Nucleus accumbens (tissue), 56 donors: ENCODE data around the gene MXD4.

Experiments
- DNase-seq, 56 donors: peaks; one replicate each; lab custom pipeline; 2025; lab: John Stamatoyannopoulos, UW

Gene MXD4

DNA sequence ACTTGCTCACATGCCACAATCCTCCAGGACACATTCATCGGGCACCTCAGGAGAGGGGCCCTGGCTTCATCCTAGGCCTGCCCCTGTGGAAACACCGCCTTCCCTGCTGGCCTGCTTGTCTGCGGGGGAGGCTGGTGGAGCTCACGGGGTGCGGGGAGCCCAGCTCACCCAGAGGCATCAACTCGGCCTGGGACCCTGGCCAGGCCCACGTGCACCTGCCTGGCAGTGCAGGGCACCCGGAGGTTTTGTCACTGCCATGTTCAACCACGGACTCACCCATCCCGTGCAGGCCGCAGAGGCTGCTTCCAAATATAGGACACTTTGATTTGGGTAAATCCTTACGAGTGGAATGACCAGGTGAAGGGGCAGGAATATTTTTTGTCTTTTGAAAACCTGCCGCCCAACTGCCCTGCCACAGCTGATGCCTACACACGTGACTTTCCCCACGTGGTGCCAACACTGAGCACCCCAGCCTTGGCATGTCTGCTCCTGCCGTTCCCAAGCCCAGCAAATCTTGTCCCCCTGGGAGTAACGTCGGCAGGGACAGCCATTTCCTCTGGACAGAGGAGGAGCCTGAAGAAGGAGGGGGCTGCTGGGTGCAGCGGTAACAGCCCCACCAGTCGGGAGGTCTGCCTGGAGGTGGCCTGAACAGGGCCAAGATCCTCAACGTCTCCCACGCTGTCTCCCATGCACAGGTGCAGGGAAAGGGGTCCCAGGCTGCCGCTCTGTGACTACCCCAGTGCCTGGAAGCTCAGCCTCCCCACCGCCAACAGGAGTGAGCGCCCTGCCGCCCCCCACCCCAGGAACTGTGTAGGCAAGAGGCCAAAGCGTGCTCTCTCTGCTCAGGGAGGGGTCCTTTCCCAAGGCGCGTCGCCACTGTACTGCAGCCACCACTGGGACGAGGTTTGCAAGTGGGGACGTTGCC is 8.5 kb downstream of the MXD4 start:
- DNase-seq: no peak

DNA sequence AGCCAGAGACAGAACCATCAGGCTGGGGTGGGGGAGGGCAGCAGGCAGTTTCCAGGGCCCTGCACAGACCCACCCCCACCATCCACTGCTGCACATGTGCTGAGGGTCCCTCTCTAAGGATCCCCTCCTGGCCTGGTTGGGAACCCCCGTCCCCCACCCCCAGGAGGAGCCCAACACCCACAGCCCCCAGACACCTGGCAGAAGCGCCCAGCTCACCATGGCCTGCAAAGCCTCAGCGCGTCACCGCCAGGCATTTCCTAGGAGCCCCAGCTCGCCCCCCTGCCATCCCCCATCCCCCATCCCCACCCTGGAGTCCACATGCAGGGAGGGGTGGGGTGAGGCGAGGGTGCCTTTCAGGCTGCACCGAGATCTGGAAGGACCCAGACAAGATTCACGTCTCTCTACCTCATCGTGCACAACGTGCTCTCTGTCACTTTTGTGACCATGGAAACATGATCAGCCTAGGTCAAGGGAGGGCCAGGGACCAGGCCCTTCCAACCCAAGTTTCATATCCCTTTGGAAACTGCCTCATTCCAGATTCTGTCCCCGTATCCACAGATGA is 9.3 kb downstream of the MXD4 start:
- no peak for DNase-seq

DNA sequence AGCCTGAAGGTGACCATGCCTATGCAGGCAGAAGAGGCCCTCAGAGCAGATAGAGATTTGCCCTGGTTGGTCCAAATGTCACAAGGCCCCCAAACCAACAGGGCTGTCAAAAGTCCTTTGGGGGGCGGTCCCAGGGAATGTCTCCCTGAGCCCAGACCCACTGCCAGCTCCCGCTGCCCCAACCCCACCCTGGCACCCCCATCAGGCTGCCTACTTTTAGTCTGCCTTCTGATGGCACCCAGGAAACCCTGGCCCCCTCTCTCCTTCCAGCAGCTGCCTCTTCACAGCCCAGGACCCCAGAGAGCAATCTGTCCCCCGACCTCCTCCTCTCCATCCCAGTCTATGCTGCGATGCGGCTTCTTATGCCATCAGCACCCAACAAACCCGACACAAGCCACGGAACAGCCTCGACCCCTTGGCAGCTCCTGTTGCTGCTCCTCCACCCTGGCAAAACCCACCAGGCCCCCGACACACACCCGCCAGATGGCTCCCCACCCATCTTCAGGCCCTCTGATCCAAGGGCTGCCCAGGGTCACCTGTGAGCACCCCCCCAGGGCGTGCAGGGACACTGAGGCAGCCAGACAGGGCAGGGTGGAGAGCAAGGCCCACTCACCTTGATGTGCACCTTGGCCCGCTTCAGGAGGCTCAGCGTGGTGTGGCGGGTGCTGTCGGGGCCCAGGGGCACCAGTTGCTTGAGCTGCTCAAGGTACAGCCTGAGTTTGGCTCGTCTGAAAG is 9.9 kb downstream of the MXD4 start:
- no peak for DNase-seq

DNA sequence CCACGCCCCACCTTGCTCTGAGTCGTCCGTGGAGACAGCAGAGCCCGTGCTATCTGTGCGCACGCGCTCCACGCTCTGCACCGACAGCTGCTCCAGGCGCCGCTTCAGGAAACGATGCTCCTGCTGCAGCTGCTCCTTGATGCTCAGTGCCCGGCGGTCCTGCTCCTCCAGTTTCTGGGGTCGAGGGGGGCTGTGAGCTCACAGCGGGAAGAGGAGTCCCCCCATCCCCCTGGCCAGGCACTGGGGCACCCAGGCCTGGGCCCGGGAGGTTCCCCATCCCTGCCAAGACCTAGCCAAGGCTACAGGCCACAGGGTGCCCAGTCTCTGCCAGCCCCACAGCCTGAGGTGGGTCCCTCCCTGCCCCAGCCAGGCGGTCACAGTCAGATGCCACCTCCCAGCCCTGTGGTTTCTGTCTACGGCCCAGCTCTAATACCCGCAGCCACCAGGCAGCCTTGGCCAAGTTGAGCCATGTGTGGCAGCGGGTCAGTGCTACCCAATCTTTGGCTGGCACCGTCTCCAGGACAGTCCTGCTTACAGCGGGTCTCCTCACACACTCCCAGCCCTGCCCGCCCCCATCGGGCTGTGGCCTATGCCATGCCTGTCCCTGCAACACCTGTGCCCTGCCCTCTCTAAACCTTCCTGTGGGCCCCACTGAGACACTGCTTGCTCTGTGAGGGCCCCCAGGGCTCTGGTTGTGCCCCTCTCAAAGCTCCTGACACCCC is 10.7 kb downstream of the MXD4 start:
- no peak for DNase-seq

DNA sequence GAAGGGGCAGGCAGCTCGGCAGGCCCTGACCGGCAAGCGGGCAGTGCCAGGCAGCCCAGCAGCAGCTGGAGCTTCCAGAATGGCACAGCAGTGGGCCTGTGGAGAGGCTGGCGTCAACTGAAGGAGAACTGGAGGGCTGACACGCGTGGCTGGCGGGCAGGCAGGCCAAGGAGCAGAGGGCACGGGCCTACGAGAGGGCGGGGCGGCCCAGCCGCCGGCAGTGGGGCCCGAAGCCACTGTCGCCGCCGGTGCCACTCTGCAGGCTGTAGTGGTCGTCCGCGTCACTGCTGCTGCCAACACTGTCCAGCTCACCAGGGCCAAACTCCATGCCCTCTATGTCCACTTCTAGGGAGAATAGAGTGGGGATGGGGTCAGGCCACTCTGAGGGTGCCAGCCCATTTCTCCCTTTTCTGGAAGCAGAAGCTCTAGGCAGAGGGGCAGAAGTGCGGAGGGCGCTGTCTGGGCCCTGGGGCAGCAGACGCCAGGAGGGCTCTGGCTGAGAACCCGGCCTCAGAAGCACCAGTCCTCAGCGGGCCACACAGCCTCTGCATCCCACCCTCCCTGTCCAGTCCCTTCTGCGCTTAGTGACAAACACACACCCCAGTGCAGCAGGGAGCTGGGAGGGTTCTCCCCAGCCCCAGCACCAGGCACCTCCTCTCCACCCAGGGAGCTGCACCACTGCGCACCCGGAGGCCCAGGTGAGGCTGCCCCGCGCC is 11.4 kb downstream of the MXD4 start:
- no peak for DNase-seq

DNA sequence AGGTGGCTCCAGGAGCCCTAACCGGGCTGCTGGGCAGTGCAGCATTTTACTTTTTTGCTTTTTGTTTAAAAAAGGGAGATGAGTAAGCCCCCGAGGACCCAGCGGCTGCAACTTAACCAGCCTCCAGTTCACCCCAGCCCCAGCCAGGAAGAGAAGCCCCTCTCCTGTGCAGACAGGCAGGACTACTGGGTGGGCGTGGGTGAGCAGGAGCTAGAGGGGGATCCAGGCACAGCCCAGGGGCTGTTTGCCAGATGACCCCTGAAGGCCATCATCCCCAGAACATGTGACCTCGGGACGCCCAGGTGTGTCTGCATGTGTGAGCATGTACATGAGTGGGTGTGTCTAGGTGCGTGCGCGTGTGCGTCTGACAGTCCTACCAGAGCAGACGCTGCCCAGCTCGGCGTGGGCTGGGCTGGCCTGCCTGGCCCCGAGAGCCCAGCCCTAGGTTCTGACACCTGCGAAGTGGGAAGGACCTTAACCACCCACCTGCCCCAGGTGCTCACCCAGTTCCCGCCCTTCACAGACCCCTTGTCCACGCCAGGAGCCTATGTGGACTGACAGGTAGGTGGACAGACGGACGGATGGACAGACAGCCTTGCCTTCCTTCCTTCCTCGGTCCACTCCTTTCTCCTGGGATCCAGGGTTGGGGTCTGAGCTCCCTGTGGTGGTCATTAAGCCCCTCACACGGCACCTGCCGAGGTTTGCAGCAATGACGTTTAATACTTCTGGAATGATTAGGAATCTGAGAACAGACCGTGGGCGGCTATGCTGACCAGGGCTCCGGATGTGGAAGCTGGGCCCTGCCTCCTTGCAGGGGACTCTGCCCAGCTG is 12.2 kb downstream of the MXD4 start:
- no peak for DNase-seq

DNA sequence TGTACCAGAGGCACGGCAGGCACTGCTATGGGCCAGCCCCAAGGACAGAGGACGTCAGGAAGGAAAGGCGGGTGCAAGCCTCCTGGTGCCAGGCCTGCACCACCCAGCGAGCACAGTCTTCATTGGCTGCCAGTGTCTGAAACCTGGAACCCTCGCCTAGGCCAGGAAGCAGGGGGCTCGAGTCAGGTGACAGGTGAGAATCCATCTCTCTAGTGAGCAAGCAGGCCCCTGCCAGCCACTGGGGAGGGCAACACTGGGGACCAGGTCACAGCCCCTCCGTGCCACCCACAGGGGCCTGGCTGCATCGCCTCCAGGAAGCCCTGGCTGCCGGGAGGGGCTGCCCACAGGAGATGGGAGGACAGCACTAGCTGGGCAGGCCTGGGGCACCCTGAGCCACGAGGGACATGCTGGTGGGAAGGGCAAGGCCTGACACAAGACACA is 13.1 kb downstream of the MXD4 start:
- DNase-seq: no peak

DNA sequence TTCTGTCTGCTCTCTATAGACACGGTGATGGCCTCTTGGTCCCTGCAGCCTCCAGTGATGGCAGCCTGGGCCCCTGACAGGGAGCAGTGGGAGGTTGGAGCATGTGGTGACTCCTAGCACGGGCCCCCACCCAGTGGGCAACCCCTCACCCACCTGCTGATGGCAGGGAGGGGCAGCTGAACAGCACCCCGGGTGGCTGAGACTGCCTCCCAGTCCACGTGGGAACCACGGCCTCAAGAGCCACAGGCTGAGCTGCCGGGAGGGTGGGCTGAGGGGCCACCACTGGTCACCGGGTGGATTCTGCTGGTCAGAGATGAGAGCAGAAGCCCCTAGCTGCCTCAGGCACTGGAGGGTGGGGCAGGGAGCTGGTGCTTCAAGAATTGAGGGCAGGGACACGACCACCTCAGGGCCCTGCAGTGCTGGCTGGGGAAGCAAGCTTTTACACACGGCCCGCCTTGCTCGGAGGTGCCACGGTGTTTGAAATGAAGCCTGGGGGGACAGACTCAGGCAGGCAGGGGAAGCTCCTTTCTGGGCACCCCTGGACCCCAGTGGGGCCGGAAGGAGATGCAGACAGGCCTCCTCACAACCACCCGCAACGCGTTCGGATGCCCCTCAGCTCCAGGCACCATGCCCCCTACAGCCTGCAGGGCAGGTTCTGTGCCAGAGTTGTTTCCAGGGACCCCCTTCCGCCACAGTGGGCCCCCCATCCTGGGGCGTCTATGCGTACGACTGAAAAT is 13.7 kb downstream of the MXD4 start:
- no peak for DNase-seq

DNA sequence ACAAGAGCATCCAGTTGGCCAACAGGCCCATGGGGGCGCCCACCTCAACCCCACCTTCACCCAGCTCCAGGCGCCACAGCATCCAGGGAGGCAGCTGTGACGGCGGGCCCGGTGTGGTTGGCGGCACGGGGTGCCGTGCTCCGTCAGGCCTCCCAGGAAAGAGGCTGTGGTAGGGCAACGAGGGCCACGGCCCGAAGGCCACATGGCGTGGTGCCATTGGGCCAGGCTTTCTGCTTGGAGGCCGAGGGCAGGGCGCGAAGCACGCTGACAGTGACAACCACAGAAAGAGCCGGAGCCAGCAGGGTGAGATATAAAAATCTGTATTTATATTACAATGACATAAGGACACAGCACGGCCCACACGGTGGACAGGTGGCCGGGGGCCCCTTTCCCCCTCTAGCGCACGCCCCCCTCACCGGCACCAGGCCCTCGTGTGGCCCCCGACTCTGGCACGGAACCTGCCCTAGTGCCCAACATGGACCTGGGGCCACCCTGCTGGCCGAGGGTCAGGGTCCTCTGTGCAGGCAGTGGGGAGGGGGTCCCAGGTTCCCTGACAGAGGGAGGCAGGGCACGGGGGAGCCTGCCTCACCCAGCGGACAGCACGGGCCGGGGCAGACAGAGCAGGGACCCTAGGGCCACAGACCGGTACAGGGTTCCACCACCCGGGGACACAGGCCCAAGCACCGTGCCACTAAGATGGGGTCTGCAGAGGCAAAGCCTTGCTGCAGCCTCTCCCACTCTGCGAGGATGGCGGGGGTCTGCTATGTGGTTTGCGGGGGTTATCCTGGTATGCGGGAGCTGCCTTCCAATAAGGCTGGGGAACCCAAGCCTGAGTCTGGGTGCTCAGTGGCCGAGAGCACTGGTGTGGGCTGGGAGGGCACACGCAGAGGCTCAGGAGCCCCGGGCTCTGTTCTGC is 14.5 kb downstream of the MXD4 start:
- DNase-seq: no peak

DNA sequence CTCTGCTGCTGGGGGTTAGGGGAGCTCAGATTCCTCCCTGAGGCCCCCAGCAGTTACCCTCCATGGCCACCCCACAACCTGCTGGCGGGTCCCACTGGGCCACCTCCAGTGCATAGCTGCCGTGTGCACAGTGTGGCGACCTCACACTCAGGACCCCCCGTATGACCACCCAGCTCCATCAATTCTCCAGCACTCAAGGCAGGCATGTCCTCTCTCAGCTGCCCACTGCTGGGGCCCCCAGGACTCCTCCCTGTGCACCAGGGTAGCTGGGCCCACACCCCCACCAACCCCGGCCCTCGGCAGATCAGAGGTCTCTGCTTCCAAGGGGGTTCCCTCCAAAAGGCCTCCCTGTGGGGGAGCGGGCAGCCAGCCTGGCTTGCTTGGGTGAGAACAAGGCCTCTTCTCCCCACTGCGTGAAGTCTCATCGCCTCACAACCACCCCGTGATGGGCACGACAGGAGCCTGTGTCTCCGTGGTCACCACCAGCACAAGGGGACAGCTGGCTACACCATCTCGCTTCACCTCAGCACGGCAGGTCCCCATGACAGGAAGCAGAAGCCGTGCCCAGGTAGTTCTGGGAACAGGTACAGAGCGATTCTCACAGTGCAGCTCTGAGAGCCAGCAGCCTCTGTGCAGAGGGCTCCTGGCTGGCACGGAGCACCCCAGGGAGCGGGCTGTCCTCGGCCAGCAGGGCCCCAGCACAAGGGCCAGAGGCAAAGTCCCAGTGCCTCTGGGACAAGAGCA is 15.4 kb downstream of the MXD4 start:
- no peak for DNase-seq

DNA sequence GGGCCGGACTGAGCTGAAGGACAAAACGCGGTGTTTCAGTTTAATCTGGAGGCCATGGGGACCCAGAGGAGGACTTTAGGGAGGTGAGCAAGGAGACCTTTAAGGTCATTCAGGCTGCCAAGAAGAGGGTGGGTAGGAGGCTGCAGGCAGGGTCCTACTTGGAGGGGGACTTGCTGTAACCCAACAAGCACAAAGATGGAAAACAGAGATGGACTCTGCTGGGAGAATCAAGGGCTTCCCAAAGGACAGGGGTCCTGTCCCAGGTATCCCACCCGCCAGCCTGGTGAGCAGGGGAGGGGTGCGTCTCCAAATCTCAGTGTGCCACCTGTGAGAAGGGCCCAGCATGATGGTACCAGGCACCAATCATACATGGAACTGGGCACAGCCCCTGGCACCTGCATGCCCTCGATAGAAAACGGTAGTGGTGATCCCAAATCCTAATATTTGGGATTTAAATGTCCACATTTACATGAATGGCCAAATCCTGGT is 16.1 kb downstream of the MXD4 start:
- no peak for DNase-seq

DNA sequence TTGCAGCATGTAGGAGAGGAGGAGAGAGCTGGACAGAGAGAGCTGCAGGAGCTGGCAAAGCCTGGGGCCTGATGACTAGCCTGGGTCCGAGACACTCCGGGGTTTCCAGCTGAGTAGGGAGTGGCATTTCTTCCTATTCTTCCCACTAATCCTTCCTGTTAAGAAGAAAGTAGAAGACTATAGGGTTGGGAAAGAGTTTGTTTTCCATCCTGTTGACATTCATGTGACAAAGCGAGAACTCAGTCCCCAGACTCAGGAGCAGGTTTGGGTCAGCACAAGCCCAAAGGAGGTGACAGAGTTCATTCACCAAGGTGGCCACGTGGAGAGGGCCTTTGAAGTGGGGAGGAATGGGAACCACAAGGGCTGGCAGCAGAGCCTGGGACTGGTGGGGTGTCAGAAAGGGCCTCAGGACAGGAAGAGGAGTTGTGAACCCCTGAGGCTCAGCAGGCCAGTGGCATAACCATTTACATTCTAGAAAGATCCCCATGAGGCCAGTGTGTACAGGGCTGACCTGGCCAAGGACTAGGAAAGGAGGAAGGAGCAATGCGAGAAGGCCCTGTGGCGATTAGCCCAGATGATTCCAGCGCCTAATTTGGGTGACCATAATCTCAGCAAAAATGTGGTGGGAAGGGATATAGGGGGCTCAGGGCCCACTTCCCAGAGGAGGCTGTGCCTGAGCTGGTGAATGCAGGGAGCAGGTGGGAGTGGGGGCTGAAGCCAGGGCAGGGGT is 16.7 kb downstream of the MXD4 start:
- no peak for DNase-seq

DNA sequence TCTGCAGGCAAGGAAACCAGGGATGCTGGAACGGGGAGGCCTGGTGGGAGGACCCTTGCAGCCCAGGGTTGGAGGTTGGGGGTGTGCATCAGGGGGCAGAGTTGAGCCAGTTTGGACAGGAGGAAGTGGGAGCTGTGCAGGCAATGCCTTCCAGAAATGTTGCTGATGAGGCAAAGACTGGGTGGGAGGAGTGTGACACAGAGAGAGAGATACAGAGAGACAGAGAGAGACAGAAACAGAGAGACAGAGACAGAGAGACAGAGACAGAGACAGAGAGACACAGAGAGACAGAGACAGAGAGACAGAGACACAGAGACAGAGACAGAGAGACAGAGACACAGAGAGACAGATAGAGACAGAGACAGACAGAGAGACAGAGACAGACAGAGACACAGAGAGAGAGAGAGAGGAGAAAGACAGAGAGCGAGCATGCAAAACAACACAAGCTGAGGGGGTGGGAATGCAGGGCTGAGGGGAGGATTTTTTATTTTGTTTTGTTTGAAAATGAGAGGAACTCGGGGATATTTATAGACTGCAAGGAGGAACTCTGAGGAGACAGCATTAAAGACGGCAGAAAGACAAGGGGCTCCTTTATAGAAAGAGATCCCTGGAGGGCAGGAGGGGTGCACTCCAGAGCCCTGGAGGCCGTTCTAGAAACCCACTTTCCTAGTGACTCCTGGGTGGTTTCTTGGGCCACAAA is 18.1 kb downstream of the MXD4 start:
- DNase-seq: peak in 7 of 56 donors; percentile 25 to 54 (median 40)

DNA sequence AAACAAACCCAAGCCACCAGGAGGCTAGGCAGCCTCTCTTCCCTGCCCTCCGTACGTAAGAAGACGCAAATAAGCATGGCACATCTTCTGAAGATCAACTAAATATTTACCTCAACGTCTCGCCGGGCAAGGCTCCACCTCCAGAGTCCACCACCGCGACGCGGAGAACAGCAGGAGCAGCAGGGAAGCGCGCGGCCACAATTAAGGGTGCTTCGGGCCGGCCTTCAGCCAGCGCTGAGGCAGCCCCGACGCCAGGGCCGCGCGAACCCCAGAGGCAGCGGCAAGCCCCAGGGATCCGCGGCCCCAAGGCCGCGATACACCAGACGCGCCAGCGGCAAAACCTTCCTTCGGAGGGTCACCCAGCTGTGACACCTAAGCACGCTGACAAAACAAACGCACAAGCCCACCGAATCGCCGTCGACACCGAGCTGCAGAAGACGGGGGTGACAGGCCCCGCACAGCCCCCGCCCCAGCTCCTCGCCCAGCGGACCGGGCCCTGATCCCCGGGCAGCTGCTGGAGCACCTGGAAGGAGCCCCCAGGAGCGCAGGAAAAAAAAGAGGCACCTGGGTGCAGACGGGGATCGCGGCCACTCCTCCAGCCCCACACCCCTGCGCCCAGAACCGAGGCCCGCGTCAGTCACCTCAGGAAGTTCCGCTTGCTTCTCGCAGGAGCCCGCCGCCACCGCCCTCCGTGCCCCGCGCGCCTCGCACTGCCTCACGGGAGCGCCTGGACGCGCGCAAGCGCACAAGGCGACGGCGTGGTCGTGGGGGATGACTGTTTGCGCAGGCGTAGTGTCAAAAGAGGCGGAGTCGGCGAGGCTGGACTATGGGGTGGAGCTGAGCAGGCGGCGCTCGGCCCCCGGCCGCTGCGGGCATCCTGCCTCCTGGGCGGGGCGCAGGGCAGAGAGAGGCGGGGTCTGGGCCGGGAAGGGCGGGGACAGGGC is 20.2 kb downstream of the MXD4 start, which contains the start of the genes HAUS3 and POLN:
HAUS3 (minus strand) TSS at position 712 of the 944 bp plus-strand sequence. CDS start 1,175 bp downstream, outside the sequence.
POLN (minus strand) TSS at position 712 of the 944 bp plus-strand sequence. CDS start 12,890 bp downstream, outside the sequence.
- peak; percentile 60 to 99 (median 97) for DNase-seq
